GM12878 (cell line): ENCODE measurements around the gene AEN.

ENCODE experiments used
- EED ChIP-seq: sonication (generic); IDR thresholded peaks from 2 replicates; pipeline ENCODE4 v1.6.1; 2016; ENCODE audit warnings: antibody characterized with exemption, low read depth
- EP300 ChIP-seq, 2 experiments: fragments of 150-350 bp in 1 of 2; IDR thresholded peaks; 2 replicates each; pipeline ENCODE4 v1.6.1; 2011 to 2012; ENCODE audit warnings: low read depth in 2 of 2, low read length in 2 of 2, borderline replicate concordance in 1 of 2, improper control_type of control experiment in 1 of 2, inconsistent platforms in 1 of 2; ENCODE audit not compliant: control insufficient read depth in 1 of 2
- ESRRA ChIP-seq: IDR thresholded peaks from 2 replicates; pipeline ENCODE4 v1.6.1; 2012; ENCODE audit warnings: mild to moderate bottlenecking, low read length, improper control_type of control experiment
- ETV6 ChIP-seq, 2 experiments: fragments of 450-650 bp in 1 of 2; IDR thresholded peaks in 1 of 2; conservative IDR thresholded peaks in 1 of 2; 2 replicates each; pipeline ENCODE4 v1.6.1; 2014; ENCODE audit warnings: antibody characterized with exemption in 1 of 2, borderline replicate concordance in 1 of 2, low read depth in 1 of 2, mild to moderate bottlenecking in 1 of 2, moderate library complexity in 1 of 2
- HDAC6 ChIP-seq: fragments of 200-600 bp; sonication (generic); IDR thresholded peaks from one replicate; pipeline ENCODE4 v1.8.0; 2017; ENCODE audit warnings: antibody characterized with exemption; ENCODE audit not compliant: unreplicated experiment
- IKZF1 ChIP-seq: fragments of 450-650 bp; conservative IDR thresholded peaks from 2 replicates; pipeline ENCODE4 v1.6.1; 2017; ENCODE audit warnings: antibody characterized with exemption, mild to moderate bottlenecking
- JUNB ChIP-seq: IDR thresholded peaks from 2 replicates; pipeline ENCODE4 v1.6.1; 2016; ENCODE audit warnings: antibody characterized with exemption, mild to moderate bottlenecking
- MTA2 ChIP-seq: fragments of 450-650 bp; IDR thresholded peaks from 2 replicates; pipeline ENCODE4 v1.6.1; 2016; ENCODE audit warnings: low read depth, mild to moderate bottlenecking, moderate library complexity
- POLR2AphosphoS5 ChIP-seq: IDR thresholded peaks from 2 replicates; pipeline ENCODE4 v1.6.1; 2011; ENCODE audit warnings: mild to moderate bottlenecking, low read length, inconsistent platforms
- RAD21 ChIP-seq: IDR thresholded peaks from 2 replicates; pipeline ENCODE4 v1.6.1; 2011; ENCODE audit warnings: mild to moderate bottlenecking, low read depth, low read length, moderate library complexity; ENCODE audit not compliant: insufficient read depth
- ZNF384 ChIP-seq: IDR thresholded peaks from 2 replicates; pipeline ENCODE4 v1.6.1; 2012; ENCODE audit warnings: low read depth, mild to moderate bottlenecking, low read length, improper control_type of control experiment, borderline replicate concordance
- TF ChIP-seq, protein P1 (sequence below), 3 experiments: IDR thresholded peaks in 2 of 3; conservative IDR thresholded peaks in 1 of 3; 2 replicates each; pipeline ENCODE4 v1.5.1; 2011; ENCODE audit warnings: low read depth in 3 of 3, low read length in 3 of 3, mild to moderate bottlenecking in 3 of 3, control low read depth in 2 of 3, moderate library complexity in 2 of 3, inconsistent platforms in 1 of 3, mixed read lengths in 1 of 3; ENCODE audit not compliant: control insufficient read depth in 2 of 3, insufficient read depth in 1 of 3; ENCODE audit errors: extremely low read depth in 1 of 3
- TF ChIP-seq, protein P2 (sequence below): IDR thresholded peaks from 2 replicates; pipeline ENCODE4 v1.6.1; 2011; ENCODE audit warnings: mild to moderate bottlenecking, low read depth, low read length, moderate library complexity; ENCODE audit not compliant: insufficient replicate concordance
- TF ChIP-seq, protein P3 (sequence below): IDR thresholded peaks from 2 replicates; pipeline ENCODE4 v1.6.1; 2012; ENCODE audit warnings: mild to moderate bottlenecking, low read depth, low read length

DNA sequence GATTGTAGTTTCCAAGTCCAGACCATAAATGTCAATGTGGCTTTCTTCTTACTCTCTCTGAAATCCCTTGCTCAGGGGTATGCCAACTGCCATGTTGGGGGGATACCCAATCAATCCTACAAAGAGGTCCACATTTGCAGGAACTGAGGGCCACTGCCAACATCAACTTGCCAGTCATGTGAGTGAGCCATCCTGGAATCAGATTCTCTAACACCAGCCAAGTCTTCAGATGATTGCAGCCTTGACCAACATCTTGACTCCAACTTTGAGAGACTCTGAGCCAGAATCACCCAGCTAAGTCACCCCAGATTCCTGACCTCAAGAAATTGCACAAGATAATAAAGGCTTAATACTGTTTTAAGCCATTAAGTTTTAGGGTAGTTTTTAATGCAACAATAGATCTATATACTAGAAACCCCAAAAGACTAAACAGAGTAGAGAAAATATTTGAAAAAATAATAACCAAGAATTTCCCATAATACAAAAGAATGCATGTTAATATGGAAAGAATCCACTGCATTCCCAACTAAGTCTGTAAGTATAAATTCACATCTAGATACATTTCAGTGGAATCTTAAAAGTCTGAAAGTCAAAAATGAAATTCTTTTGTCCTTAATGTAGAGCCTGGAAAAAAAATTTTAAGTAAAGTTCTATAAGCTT, 40.0 kb downstream of the AEN start:
- TF ChIP-seq HDAC6 (no peak), JUNB (no peak), RAD21 (no peak), POLR2AphosphoS5 (no peak), ZNF384 (no peak), ETV6 (conservative IDR thresholded peaks at IDR 0.05 in 1 of 2, IDR thresholded peaks at IDR 0.05 in 1 of 2; ENCODE audit: borderline replicate concordance in 1 of 2, low read depth in 1 of 2) (no peak), EP300 (IDR thresholded peaks at IDR 0.05; ENCODE audit: borderline replicate concordance in 1 of 2, control insufficient read depth in 1 of 2, low read depth in 2 of 2, low read length in 2 of 2) (no peak), IKZF1 (no peak), ESRRA (no peak), EED (no peak), MTA2 (no peak)
- TF ChIP-seq, protein P1, sequence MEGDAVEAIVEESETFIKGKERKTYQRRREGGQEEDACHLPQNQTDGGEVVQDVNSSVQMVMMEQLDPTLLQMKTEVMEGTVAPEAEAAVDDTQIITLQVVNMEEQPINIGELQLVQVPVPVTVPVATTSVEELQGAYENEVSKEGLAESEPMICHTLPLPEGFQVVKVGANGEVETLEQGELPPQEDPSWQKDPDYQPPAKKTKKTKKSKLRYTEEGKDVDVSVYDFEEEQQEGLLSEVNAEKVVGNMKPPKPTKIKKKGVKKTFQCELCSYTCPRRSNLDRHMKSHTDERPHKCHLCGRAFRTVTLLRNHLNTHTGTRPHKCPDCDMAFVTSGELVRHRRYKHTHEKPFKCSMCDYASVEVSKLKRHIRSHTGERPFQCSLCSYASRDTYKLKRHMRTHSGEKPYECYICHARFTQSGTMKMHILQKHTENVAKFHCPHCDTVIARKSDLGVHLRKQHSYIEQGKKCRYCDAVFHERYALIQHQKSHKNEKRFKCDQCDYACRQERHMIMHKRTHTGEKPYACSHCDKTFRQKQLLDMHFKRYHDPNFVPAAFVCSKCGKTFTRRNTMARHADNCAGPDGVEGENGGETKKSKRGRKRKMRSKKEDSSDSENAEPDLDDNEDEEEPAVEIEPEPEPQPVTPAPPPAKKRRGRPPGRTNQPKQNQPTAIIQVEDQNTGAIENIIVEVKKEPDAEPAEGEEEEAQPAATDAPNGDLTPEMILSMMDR (IDR thresholded peaks at IDR 0.05 in 2 of 3, conservative IDR thresholded peaks at IDR 0.05 in 1 of 3; ENCODE audit: control insufficient read depth in 2 of 3, extremely low read depth in 1 of 3, insufficient read depth in 1 of 3, low read depth in 3 of 3, low read length in 3 of 3) = no peak
- TF ChIP-seq, protein P2, sequence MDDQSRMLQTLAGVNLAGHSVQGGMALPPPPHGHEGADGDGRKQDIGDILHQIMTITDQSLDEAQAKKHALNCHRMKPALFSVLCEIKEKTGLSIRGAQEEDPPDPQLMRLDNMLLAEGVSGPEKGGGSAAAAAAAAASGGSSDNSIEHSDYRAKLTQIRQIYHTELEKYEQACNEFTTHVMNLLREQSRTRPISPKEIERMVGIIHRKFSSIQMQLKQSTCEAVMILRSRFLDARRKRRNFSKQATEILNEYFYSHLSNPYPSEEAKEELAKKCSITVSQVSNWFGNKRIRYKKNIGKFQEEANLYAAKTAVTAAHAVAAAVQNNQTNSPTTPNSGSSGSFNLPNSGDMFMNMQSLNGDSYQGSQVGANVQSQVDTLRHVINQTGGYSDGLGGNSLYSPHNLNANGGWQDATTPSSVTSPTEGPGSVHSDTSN = no peak
- TF ChIP-seq, protein P3, sequence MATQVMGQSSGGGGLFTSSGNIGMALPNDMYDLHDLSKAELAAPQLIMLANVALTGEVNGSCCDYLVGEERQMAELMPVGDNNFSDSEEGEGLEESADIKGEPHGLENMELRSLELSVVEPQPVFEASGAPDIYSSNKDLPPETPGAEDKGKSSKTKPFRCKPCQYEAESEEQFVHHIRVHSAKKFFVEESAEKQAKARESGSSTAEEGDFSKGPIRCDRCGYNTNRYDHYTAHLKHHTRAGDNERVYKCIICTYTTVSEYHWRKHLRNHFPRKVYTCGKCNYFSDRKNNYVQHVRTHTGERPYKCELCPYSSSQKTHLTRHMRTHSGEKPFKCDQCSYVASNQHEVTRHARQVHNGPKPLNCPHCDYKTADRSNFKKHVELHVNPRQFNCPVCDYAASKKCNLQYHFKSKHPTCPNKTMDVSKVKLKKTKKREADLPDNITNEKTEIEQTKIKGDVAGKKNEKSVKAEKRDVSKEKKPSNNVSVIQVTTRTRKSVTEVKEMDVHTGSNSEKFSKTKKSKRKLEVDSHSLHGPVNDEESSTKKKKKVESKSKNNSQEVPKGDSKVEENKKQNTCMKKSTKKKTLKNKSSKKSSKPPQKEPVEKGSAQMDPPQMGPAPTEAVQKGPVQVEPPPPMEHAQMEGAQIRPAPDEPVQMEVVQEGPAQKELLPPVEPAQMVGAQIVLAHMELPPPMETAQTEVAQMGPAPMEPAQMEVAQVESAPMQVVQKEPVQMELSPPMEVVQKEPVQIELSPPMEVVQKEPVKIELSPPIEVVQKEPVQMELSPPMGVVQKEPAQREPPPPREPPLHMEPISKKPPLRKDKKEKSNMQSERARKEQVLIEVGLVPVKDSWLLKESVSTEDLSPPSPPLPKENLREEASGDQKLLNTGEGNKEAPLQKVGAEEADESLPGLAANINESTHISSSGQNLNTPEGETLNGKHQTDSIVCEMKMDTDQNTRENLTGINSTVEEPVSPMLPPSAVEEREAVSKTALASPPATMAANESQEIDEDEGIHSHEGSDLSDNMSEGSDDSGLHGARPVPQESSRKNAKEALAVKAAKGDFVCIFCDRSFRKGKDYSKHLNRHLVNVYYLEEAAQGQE = no peak
